ENCODE results near the gene SLC44A1.

GRCh38 chr9:105354448-105354847 lies 110.0 kb downstream of the SLC44A1 start:
- TF ChIP-seq CTCF (IDR thresholded peaks at IDR 0.05) = no peak
- TF ChIP-seq POLR2A (IDR thresholded peaks at IDR 0.05) = no peak
- TF ChIP-seq POLR2AphosphoS5 (IDR thresholded peaks at IDR 0.05) = no peak
